Esophagus muscularis mucosa (tissue), 3 donors: Measurements from ENCODE around the gene LIPT2.
"Not testable (repeated sequence)": the region's sequence is repeated elsewhere in the genome, so short reads cannot be mapped to it uniquely, and the experiment has no call there.

Experiments used
- POLR2AphosphoS5 ChIP-seq, 2 donors: sonication (generic); formaldehyde crosslinking; IDR thresholded peaks; one replicate each; pipeline ENCODE4 v1.6.1; 2017; ENCODE audit warnings: antibody characterized with exemption in 2 of 2
- TF ChIP-seq, protein P1 (sequence below), 3 experiments: fragments of 200-600 bp in 2 of 3; fragments of 450-650 bp in 1 of 3; sonication (generic) in 2 of 3; IDR thresholded peaks; one replicate each; pipeline ENCODE4 v1.5.1; 2017 to 2019; ENCODE audit warnings: antibody characterized with exemption in 3 of 3, mild to moderate bottlenecking in 2 of 3, moderate library complexity in 1 of 3

DNA sequence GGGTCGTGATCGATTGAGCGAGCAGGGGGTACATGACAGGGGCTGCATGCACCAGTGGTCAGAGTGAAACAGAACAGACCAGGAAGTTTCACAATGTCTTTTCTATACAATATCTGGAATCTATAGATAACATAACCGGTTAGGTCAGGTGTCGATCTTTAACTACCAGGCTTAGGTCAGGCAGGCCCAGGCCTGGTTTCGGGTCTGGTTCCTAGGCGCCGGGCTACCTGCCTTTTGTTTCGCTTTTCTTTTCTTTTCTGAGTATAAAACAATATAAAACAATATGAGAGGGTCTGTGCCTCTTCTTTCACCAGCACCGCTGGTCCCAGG is 41.4 kb upstream of the LIPT2 start:
- TF ChIP-seq, protein P1, sequence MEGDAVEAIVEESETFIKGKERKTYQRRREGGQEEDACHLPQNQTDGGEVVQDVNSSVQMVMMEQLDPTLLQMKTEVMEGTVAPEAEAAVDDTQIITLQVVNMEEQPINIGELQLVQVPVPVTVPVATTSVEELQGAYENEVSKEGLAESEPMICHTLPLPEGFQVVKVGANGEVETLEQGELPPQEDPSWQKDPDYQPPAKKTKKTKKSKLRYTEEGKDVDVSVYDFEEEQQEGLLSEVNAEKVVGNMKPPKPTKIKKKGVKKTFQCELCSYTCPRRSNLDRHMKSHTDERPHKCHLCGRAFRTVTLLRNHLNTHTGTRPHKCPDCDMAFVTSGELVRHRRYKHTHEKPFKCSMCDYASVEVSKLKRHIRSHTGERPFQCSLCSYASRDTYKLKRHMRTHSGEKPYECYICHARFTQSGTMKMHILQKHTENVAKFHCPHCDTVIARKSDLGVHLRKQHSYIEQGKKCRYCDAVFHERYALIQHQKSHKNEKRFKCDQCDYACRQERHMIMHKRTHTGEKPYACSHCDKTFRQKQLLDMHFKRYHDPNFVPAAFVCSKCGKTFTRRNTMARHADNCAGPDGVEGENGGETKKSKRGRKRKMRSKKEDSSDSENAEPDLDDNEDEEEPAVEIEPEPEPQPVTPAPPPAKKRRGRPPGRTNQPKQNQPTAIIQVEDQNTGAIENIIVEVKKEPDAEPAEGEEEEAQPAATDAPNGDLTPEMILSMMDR (IDR thresholded peaks at IDR 0.05), result not testable (repeated sequence)
- not testable (repeated sequence) for TF ChIP-seq POLR2AphosphoS5 (IDR thresholded peaks at IDR 0.05)
